GM18868 (cell line): ENCODE results near the gene TRAF6.
A peak's percentile ranks its signal among the peaks of the same experiment; 100 is the strongest.
"Not testable (repeated sequence)": the region's sequence is repeated elsewhere in the genome, so short reads cannot be mapped to it uniquely, and the experiment has no call there.

Experiments used
- ATAC-seq: cut with Tn5 transposase; IDR thresholded peaks from one replicate; pipeline ENCODE4 v1.9.1; 2021; ENCODE audit warnings: mild to moderate bottlenecking, moderate library complexity; ENCODE audit not compliant: unreplicated experiment

TRAF6 gene

DNA sequence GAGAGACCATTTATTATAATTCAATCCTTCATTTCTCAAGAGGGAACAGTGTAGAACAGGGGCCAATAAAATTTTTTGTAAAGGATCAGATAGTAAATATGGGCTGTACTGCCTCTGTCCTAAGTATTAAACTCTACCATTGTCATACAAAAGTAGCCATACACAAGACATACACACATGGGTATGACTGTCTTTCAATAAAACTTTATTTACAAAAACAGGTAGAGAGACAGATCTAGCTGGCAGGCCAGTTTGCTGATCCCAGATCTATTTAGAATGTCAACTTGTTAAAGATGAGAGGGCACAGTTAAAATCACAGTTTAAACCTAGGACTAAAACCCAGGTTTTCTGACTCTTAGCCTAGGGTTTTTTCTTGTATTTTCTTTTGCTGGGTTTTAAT, 16.7 kb downstream of the TRAF6 start:
- no peak for ATAC-seq

- peak; percentile 54 for ATAC-seq
Observed at GRCh38 chr11:36492724-36493304, 17.3 kb downstream of the TRAF6 start.

DNA sequence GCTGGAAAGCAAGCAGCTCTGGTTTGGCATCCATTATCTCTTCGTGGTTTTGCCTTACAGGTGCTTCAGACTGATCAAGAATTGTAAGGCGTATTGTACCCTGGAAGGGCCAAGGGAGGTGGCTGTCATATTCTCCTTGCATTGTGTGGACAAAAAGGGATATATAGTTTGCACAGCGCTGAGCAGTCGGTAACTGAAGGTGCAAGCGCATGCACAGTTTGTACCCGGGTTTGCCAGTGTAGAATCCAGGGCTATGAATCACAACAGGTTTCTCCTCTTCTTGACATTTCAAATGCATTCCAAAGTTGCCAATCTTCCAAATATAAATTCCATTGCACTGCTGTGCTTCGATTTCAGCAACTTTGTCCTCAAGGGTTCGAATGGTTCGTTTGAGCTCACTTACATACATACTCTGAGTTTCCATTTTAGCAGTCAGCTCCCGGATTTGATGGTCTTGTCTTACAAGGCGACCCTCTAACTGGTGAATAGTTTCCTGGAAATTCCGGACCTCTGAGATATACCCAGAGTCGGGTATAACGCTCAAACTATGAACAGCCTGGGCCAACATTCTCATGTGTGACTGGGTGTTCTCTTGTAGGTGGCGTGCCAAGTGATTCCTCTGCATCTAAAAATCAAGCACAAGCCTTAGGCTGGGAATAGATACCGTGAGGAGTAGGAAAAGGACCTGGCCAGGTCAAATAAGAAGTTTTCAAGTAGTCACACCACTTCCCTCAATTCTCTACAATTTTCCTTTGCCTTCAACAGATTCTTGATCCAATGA, 19.9 kb downstream of the TRAF6 start:
- ATAC-seq: no peak

GRCh38 chr11:36488096-36488495, 22.0 kb downstream of the TRAF6 start:
- ATAC-seq: peak; percentile 52

- peak; percentile 40 for ATAC-seq
Observed at GRCh38 chr11:36487619-36488018, 22.5 kb downstream of the TRAF6 start.

- ATAC-seq: no peak
Observed at GRCh38 chr11:36485298-36486002, 24.6 kb downstream of the TRAF6 start.

DNA sequence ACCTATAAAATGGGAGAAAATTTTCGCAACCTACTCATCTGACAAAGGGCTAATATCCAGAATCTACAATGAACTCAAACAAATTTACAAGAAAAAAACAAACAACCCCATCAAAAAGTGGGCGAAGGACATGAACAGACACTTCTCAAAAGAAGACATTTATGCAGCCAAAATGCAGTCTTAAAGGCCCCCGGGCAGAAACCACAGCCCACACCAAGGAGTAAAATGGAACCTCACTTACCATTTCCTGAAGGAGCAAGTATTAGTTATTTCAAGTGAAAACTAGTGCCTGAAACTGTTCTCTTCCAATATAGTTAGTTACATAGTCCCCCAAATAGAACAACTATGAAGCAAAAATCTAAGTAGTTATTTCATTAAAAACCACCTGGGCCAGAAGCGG, 27.0 kb downstream of the TRAF6 start:
- ATAC-seq: not testable (repeated sequence)

DNA sequence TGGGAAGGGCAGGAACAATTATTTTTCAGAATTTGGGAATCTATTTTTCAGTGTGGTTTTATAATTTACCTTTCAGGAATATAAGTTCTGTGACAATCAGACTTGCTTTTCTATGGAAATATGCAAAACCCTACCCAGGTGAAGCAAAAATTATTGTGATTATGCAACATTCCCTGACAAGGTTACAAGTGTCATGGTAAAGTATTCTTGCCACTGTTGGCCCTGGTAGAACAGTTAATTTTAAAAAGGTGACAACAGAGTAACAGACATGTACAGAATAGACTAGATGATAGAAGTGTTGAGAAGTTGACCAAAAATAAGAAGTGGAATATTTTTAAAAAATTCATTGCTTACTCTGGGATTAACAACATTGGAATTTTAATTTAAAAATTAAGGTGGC, 29.2 kb downstream of the TRAF6 start:
- ATAC-seq: no peak

DNA sequence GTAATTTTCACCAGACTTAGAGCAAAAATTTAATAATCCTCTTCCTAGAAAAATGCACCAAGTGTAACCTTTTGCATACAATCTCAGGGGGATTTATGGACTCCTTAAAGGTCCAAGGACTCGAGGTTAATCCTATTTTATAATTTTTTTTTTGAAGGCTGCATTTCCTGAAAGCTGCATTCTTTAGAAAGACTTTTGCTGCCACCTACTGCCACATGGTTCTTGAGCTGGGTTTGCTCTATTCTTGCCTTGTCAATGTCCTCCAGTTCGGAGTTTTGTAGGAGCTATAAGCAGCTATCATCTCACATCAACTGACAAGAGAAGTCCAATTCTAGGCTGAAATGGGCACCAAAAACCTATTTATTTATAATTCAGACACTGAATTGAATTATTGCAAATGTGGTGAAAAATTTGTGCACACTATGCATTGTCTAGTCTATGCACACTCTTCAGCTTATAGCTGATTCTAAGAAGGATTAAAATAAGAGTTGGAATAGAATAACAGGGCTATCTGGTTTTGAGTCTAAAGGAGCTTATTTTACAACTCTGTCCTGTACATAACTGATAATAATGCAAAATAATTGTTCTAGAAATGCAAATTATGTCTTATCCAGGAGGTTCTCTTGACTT, 31.3 kb downstream of the TRAF6 start:
- ATAC-seq: peak; percentile 57

GRCh38 chr11:36475192-36475591, 34.9 kb downstream of the TRAF6 start:
- no peak for ATAC-seq

DNA sequence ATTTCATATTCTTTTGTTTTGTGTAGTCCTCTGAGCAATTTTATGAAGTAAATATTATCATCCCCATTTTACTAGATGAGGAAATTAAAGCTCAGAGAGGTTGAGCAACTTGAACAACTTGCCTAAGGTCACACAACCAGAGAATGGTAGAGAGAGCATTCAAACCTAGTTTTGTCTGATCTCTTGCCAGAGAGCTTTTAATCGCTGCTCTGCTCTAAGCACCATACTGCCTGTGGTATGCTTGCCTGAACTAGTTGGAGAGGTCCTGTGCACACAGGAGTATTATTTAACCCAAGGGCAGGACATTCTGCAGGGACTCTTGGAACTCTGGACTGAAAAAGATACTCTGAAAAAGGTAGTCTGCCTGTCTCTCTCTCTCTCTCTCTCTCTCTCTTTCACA, 38.5 kb downstream of the TRAF6 start:
- no peak for ATAC-seq

DNA sequence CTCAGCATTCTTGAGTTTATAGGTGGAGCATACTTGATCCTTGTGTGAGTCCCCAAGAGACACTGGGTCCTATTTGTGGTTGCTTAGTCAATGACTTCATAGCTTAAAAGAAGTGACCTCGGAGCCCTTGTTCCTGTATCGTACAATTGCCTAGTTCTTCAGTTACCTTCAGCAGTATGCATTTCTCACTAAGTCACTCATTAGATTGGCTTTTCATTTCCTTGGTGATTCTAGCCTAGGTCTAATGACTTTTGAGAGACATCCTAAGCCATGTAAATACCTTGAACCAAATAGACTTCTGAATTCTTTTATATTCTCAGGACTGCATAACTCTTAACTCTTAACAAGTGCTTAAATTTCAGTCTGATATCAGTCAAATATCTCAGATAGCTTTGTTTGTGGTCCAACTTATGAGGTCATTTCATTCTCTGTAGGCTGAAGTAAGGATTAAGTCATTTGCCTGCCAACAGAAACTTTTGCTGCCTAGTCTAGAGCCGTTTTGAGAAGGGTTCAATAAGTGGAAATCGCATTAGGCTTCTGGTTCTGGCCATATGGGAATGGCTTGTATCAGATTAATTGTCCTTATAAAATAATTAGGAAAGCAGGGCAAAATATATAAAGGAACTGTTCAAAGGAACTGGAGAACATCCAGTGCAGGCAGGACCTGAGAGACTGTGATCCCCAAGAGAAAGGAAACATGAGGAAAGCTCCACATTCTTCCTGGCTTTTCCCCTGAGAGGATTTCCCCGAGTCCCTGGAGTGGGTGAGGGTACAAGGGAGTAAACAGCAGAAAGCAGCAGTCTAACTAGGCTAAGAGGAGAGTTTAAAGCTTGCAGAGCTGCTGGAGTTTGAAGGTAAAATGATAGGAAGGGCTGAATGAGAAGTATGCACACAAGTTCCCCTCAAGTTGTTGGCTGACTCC, 39.9 kb downstream of the TRAF6 start:
- no peak for ATAC-seq

DNA sequence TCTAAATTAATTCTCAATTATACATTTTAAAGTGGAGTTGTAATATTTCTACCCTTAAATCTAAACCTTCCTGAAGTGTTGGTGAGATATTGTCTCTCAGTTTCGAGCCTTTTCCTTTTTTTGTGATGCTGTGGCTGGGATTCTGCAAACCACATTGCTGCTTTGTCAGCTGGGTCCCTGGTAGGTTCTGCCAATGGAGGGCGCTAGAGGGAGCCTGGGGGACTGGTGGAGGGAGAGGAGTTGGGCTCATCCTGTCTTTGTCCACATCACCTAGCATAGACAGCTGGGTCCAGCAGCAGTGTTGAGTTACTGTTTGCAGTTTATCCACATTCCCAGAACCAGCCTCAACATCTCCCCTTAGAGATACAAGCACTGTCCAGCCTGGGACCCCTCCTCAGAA, 41.0 kb downstream of the TRAF6 start:
- ATAC-seq: no peak

DNA sequence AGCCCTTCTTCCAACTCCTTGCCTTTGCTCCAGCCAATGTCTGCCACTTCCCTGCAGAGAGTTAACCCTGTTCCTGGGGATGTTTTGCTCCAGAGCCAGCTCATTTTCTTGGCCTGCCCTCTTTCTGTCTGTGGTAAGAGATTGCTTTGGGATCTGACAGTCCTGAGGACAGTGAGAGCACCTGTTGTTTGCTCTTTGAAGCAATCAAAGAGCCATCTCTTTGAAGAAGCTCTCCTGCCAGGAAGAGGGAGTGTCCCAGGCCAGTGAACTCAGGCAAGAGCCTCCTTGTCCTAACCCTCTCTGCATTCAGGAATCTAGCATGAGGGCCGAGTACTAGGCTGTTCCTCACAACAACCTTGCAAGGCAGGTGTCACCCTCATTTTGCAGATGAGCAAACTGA, 42.2 kb downstream of the TRAF6 start:
- no peak for ATAC-seq

DNA sequence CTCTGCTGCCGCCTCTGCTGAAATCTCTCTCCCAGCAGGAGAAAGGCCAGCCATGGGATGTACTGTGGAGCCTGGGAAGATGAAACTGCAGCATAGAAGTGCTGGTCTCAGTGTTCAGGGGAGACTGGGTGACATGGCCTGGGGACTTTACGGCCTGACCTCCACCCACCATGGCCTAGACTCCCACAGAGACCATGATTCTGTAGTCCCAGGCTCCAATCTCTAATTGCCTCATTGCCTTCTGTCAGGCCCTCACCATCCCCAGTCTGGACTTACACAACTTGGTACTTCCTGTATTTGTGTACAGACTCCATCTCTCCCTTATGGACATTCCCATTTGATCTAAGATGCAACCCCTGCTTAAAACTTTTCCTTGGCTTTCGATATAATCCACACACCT, 43.1 kb downstream of the TRAF6 start:
- ATAC-seq: no peak

- no peak for ATAC-seq
Observed at GRCh38 chr11:36465449-36466163, 44.5 kb downstream of the TRAF6 start.

GRCh38 chr11:36464720-36465119, 45.4 kb downstream of the TRAF6 start:
- ATAC-seq: no peak

DNA sequence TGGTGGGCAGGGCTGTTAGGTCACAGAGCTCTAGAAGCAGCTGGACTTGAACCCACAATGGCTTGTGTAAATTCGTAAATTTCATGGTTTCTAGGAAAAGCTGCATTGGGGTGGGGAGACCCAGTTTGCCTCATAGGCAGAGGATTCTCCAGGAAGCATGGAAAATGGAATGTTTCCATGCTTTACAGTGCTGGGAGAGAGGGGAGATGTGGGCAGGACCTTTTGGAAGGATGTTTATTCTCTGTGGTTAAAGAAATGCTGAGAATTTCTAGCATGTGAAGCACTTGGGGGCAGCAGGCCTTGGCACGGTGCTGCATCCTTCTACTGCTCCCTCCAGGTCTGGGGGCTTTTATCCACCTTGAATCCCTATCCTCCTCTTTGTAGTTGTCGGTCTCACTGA, 46.3 kb downstream of the TRAF6 start:
- ATAC-seq: no peak

DNA sequence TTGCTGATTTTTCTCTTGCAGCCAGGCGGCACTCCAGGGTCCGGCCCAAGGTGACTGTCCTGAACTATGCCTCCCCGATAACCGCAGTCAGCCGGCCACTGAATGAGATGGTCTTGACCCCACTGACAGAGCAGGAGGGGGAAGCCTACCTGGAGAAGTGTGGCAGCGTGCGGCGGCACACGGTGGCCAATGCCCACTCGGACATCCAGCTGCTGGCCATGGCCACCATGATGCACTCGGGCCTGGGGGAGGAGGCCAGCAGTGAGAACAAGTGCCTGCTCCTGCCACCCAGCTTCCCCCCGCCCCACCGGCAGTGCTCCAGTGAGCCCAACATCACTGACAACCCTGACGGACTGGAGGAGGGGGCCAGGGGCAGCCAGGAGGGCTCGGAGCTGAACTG, 47.8 kb downstream of the TRAF6 start:
- ATAC-seq: no peak

- ATAC-seq: no peak
Observed at GRCh38 chr11:36460220-36460619, 49.9 kb downstream of the TRAF6 start.
